ENCODE measurements around the gene PKNOX2.

DNA sequence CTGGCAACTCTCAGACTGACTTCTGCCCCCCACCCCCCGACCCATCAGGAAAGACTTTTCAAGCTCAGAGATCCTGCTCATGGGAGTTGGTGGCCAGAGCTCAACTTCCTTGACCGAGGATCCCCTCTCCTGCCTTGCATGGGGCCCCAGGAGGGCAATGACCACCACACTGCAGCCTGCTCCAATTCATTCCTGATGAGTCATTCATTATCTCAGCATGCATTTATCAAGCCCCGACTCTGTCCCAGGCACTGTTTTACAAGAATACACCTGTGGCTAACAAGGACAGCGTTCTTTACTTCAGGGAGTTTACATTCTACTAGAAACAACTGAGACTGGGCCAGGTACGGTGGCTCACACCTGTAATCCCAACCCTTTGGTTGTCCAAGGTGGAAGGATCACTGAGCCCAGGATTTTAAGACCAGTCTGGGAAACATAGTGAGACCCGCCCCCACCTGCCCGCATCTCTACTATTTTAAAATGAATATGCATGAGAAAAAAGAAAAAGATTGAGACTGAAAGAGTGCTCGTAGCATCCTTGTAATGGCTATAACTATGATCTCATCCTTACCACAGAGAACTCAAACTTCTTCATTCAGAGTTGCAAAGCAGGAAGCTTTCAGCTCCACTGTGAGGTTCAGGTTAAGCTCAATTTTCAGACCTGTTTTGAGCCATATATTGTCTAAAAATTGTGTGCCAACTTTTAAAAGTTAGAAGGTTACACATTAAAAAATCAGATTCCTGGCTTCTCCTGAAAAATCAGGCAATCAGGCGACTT lies 271.1 kb downstream of the PKNOX2 start:
- TF ChIP-seq, protein P1, sequence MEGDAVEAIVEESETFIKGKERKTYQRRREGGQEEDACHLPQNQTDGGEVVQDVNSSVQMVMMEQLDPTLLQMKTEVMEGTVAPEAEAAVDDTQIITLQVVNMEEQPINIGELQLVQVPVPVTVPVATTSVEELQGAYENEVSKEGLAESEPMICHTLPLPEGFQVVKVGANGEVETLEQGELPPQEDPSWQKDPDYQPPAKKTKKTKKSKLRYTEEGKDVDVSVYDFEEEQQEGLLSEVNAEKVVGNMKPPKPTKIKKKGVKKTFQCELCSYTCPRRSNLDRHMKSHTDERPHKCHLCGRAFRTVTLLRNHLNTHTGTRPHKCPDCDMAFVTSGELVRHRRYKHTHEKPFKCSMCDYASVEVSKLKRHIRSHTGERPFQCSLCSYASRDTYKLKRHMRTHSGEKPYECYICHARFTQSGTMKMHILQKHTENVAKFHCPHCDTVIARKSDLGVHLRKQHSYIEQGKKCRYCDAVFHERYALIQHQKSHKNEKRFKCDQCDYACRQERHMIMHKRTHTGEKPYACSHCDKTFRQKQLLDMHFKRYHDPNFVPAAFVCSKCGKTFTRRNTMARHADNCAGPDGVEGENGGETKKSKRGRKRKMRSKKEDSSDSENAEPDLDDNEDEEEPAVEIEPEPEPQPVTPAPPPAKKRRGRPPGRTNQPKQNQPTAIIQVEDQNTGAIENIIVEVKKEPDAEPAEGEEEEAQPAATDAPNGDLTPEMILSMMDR (IDR thresholded peaks at IDR 0.05): no peak
- TF ChIP-seq POLR2A (IDR thresholded peaks at IDR 0.05): no peak

Data from lower leg skin (tissue), 3 donors.